GM18520 (cell line): ENCODE data around the gene POU4F1.
A peak's percentile ranks its signal among the peaks of the same experiment; 100 is the strongest.
"Not testable (repeated sequence)": the region's sequence is repeated elsewhere in the genome, so short reads cannot be mapped to it uniquely, and the experiment has no call there.

Experiments
- ATAC-seq: cut with Tn5 transposase; IDR thresholded peaks from one replicate; pipeline ENCODE4 v1.9.1; 2021; ENCODE audit not compliant: unreplicated experiment

The POU4F1 gene, protein sequence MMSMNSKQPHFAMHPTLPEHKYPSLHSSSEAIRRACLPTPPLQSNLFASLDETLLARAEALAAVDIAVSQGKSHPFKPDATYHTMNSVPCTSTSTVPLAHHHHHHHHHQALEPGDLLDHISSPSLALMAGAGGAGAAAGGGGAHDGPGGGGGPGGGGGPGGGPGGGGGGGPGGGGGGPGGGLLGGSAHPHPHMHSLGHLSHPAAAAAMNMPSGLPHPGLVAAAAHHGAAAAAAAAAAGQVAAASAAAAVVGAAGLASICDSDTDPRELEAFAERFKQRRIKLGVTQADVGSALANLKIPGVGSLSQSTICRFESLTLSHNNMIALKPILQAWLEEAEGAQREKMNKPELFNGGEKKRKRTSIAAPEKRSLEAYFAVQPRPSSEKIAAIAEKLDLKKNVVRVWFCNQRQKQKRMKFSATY

DNA sequence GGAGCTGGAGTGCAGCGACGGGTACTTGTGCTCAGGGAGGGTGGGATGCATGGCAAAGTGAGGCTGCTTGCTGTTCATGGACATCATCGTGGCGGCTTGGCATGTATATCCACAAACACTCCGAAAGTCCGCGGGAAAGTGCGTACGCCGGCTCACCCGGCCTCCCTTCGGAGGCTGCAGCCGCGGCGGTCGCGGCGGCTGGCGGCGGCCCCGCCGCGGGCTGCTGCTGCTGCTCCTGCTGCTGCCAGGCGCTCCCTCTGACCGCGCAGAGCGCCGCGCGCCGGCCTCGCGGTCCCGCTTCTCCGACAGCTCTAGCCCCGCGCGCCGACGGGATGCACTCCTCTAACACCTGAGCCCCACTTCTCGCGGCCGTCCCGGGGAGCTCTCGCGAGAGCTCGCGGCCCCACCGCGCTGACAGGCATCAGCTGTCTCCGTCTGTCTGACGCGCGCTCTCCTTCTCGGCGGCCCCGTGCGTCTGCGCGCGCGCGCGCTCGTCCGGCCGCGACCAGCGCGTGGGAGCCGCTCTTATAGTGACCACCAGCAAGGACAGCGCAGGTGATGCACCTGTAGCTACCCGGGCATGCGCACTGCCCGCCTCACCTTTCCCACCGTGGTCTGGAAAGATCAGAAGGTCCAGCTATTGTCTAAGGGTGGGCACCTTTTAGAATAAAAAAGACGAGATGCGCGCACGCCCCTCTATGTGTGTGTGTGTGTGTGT is at the start of gene POU4F1:
POU4F1 (minus strand) TSS at position 313 of the 718 bp plus-strand sequence; CDS start at position 87, 226 bp downstream.
- peak; percentile 83 for ATAC-seq

DNA sequence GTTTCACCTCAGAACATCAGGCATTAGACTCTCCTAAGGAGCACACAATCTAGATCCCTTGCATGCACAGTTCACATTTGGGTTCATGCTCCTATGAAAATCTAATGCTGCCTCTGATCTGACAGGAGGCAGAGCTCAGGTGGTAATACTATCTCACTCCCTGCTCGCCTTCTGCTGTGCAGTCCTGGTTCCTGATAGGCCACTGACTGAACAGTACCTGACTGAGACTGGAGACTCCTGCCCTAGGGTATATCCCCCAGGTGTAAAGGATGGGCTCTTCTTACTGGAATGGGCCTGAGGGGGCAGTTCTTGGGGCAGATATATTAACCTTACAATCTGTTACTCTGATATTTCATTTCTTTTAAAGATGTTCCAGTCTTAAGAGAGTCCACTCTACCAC is 49.3 kb upstream of the POU4F1 start:
- no peak for ATAC-seq

GRCh38 chr13:78650717-78651083 is 47.3 kb upstream of the POU4F1 start:
- ATAC-seq = no peak

- no peak for ATAC-seq
These were observed 46.8 kb upstream of the POU4F1 start for GRCh38 chr13:78649997-78650716.

GRCh38 chr13:78647109-78647678 is 43.8 kb upstream of the POU4F1 start:
- not testable (repeated sequence) for ATAC-seq

GRCh38 chr13:78638216-78638615 is 34.9 kb upstream of the POU4F1 start:
- peak; percentile 57 for ATAC-seq

DNA sequence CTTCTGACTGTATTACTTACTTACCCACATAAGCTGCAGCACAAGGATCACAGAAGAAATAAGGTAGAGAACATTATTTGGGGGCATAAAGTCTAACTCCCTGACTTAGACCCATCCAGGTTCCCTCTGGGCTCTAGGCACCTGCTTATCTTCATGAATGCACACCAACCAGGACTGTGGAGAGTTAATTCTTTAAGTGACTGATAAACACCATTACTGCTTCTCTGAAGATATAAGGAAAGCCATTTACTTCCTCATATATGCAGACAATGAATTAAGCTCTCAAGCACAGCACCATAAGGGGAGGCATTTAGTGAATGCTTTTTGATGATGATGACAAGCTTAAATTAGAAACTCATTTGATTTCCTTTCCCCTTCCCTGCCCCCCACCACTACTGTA is 33.1 kb upstream of the POU4F1 start:
- no peak for ATAC-seq

DNA sequence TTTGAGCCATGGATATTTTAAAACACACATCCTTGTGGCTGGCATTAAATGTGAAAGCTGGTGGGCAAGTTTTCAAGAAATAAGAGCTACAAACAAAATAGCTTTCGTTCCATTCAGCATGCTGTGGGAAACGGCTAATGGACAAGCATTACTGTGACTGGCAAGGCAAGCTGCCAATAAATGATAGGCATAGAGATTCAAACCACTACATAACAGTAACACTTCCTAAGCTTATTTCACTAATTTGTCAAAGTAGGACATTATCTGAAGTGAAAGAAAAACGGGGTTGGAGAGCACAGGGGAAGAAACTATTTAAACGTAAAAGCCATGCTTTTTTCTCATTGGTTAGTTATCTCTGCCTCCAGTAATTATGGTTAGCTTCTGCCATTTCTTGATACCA is 29.6 kb upstream of the POU4F1 start:
- no peak for ATAC-seq

GRCh38 chr13:78631077-78631476 is 27.7 kb upstream of the POU4F1 start:
- no peak for ATAC-seq

DNA sequence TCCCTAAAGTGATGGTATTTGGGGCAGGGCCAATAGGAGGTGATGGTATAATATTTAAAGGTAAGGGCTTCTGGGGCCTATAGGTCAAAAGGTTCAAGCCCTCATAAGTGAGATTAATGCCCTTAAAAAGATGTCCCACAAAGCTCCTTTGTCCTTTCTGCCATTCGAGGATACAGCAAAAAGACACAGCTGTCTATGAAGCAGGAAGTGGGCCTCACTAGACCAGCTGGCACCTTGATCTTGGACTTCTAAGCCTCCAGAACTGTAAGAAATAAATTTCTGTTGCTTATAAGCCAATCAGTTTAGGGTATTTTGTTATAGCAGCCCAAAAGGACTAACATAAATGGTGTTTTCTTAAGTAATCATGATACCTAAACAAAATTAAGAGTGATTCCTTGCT is 27.2 kb upstream of the POU4F1 start:
- ATAC-seq = no peak

DNA sequence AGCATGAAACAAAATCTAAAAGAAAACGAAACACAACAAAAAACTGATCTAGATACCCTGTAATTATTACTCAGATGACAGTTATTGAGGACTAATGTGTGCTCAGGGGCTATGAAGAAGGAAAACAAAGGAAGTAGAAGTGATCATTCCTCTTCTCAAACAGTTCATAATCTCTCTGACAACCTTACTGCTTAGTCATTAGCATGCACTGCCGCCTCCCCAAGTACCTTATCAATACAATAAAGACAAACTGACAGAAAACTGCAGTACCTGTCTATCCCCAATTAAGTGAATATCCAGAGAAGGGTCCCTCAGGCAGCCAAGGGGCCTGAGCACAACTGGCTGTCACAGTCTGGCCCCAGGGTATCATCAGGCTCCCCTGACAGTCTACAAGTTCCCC is 22.0 kb upstream of the POU4F1 start:
- ATAC-seq = no peak

GRCh38 chr13:78623132-78623531 is 19.8 kb upstream of the POU4F1 start:
- no peak for ATAC-seq

DNA sequence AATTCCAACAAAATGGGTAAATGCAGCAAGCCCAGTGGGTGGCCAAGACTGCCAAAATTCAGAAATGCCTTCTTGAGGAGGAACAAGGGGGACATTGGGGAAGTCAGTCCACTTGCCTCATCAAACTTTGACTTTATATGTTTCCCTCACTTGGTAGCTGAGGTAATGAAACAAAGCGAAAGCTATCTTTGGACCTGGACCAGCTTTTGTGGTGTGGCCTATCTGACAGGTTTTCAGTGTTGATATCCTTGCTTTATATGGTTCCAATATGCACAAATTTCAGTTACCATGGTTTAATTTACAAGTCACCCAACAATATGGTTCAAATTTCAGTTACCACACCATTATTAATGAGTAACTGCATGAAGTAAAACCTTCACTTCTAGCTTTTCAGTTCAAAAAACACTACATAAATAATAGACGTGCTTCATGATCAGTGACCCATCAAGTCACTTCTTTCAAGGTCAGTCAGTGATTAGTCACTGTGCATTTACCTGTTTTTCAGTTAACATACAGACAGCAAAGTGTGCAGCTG is 17.7 kb upstream of the POU4F1 start:
- no peak for ATAC-seq

DNA sequence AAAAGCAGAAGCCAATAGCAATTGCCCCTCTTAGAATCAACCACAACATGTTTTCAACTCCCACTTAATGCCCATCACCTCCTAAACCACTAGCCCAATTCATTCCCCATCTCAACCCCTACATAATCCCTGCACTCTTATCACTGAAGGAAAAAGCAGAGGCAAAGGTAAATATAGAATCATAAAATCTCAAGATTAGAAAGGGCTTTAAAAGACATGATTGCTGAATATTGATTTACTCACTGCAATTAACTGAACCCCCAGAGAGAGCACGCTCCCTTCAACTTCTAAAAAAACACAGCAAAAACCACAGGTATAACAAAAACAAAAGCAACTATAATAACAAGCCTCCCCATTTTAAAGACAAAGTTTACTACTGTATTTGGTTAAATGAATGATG is 15.1 kb upstream of the POU4F1 start:
- ATAC-seq = no peak

DNA sequence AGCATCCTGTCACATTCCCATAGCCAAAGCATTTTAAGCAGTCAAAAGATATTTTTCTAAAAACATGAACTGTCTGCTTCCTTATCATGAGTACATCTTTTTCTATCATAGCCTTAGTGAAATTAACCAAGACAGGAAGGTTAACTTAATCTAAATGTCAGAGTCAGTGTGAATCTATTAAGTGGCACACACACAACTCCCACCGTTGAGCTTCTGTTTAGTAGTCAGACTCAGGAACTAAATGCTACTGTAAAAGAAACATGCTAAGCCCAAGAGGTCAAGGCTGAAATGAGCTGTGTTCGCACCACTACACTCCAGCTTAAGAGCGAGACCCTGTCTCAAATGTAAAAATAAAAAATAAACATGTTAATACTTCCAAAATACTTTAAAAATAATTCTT is 7.7 kb upstream of the POU4F1 start:
- no peak for ATAC-seq

GRCh38 chr13:78610381-78610883 is 7.1 kb upstream of the POU4F1 start:
- no peak for ATAC-seq

DNA sequence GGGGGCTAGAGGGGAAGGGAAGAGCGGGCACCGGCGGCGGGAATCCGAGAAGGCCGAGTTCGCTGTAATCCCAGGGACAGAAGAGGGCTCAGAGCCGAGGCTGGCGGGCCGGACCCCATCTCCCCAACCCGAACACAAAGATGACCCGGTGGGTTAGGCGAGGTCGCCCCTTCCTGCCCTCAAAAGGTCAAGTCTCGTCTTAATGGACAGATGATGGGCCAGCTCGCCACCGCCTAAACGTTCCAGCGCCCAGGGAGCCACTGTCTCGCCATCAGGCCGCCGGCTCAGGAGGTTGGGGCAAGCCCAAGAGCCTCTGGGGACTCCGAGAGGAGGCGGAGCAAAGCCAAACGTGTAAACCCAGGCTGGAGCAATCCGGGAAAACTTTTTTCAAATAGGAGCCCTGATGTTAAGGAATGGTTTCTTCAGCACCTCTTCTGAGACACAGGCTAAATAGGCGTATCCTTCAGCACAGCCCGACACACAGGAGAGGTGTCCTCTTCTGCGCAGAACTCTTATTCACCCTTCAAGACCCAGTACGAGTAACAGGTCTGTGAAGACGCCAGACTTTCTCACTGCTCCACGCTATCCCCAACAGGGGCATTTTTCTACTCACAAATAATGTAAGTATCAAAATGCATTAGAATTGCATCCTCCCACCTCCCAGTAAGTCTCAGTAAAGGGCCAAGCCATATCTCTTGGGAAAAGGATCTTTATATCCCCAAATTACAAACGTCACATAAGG is 6.3 kb upstream of the POU4F1 start:
- no peak for ATAC-seq

GRCh38 chr13:78608688-78609463 is 5.5 kb upstream of the POU4F1 start:
- no peak for ATAC-seq

DNA sequence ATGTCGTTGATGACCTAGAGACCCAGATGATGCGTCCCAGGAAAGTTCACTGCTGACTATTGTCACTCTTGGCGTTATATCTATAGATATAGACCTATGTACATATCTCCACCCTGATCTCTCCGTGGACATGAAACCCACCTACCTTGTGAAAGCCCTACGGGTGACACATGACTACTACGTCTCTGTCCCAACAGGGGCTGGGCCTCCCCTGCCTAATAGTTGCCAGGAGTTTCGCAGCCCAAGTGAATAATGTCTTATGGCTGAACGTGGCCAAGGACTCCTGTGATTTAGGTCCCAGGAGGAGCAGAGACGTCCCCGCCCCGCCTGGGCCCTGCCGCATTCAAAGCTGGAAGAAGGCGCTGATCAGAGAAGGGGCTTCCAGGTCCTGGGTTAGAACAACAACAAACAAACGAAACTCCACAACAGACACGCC is 4.9 kb upstream of the POU4F1 start:
- ATAC-seq = no peak
